Activated CD4-positive, alpha-beta T cell treated with anti-CD3 and anti-CD28 coated beads for 1 hour (primary cell): Measurements from ENCODE around the gene ACTA2.

Source experiments
- DNase-seq: peaks from one replicate; pipeline ENCODE4 v3.0.0-alpha.2; 2020

The ACTA2 gene

DNA sequence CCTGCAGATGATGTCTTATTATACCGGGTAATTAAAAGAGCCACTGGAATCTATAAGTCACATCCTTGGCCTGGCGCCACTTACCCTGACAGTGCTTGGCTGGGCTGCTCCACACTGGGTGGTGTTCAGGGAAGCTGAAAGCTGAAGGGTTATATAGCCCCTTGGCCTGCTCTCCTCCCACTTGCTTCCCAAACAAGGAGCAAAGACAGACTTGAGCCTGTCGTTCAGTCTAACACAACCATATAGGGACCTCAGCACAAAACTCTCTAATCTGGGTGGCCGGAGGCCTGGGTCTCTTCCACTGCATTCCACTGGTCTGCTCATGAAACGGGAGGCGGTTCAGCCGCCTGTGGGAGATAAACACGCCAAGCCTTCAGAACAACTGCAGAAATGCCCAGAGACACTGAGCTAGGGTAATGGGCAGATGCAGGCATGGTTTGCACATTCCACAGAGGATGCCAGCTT lies at the start of gene ACTA2:
Gene ACTA2 (minus strand): TSS at position 127 of the 465 bp plus-strand sequence. CDS start 3,843 bp downstream, outside the sequence.
- DNase-seq, result no peak

DNA sequence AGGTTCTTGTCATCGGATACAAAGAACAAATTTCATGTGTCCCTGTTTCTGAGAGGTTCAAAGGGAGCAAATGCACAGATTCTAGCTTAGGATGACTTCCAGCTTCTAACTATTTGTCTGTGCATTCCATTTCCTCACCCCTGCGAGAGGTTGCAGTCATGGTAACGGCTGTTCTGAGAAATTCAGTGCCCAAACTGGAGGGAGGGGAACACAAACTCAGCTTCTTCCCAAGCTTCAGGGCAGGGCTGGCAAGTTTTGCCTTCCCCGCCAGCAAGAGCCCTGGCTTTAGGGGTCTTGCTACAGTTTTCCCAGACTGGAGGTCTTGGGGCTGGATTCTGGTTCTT lies 49.1 kb upstream of the ACTA2 start:
- no peak for DNase-seq

DNA sequence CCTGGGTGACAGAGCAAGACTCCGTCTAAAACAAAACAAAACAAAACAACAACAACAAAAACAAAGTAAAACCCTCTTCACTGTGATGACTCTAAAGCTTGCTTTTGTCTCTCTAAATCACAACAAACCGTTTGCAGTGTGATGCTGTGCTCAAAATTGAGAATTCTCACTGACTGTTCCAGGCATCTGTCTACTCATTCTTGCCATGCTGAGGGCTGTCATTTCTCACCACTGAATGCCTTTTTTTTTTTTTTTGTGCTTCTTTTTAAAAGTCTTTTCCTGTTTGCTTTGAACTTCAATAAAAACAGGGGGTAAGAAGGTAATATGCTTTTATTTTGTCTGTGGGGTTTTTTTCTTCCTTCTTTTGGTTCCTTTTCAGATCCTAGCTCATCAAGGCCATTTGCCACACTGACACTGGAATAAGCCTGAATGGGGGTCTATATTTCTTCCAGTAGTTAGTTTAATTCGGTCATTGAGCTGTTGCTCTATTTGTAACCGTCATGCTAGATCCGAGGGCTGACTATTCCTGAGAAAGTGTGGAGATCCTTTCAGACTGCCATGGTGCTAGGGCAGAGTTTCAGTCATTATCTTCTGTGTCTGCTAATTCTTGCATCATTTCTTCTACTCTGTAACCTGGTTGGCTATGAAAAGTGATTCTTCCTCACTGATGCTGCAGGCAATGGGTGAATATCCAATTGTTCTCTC lies 48.6 kb upstream of the ACTA2 start:
- DNase-seq, result no peak

DNA sequence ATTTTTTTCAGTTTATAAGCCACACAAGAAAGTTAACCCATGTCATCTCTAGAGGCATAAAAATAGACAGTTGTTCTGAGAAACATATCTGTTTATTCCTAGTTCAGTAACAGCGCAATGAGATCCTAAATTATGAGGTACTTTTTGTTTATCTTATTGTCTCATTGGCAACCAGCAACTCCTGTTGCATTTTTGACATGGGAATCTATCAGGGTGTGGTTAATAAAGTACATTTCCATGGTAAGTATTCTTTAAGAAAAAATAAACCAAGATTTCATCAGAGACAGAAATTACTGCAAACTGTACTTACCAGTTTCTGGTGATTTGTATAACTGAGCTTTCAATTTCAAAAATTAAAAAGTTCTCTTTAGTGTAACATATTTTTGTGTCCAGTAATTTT lies 47.1 kb upstream of the ACTA2 start:
- no peak for DNase-seq

DNA sequence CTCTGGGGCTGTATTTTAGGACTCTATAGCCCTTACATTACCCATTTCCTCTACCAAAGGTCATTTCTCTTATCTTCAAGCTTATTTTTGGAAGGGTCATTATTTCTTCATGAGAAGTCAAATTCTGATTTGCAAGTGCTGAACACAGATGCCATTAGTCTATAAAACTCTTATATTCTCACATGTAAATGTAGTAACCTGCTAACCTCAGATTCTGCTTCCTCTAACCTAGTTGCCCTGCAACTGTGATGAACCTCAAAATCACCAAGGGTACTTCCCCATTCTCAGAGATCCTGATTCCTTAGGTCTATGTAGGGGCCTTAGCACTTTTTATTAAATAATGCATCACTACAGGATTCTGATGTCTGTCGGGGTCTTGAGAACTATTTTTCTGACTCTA lies 44.4 kb upstream of the ACTA2 start:
- no peak for DNase-seq

DNA sequence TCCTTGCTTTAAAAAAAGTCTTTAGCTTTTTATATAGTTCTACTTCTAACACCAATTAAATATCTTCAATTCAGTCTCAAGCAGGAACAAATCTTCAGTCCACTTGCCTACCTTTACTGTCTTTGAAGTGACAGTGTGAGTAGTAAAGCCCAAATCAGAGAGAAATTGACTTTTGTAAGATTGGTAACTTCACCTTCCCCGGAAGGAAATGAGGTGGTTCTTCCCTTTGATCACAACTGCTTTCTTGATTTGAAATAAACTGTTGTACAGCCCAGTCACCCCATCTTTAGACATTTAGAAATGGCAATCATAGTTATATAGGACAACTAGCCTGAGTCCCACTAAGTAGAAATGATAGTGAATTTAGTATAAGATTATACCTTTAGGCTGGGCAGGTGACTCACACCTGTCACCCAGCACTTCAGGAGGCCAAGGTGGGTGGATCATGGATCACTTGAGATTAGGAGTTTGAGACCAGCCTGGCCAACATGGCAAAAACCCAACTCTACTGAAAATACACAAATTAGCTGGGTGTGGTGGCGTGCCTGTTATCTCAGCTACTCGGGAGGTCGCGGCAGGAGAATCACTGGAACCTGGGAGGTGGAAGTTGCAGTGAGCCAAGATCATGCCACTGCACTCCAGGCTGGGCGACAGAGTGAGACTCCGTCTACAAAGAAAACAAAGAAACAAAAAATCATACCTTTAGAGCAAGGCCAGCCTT lies 42.7 kb upstream of the ACTA2 start:
- DNase-seq, result no peak

DNA sequence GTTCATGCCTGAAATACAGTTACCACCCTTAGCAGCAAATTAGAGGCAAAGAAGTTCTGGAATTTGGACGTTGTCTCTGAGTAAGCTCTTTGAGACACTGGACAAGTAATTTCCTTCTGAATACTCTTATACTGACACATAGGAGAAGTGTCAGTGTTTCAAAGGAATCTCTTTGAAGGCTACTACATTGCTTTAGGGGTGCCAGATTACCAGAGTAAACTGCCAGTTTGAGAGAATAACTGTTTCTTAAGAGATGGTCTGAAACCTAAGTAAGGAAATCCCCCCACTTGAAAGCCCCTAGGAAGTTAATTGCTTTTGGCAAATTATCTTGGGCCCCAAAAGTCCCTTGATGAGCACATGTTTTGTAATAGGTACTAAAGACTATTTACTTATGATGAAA lies 41.4 kb upstream of the ACTA2 start:
- no peak for DNase-seq

DNA sequence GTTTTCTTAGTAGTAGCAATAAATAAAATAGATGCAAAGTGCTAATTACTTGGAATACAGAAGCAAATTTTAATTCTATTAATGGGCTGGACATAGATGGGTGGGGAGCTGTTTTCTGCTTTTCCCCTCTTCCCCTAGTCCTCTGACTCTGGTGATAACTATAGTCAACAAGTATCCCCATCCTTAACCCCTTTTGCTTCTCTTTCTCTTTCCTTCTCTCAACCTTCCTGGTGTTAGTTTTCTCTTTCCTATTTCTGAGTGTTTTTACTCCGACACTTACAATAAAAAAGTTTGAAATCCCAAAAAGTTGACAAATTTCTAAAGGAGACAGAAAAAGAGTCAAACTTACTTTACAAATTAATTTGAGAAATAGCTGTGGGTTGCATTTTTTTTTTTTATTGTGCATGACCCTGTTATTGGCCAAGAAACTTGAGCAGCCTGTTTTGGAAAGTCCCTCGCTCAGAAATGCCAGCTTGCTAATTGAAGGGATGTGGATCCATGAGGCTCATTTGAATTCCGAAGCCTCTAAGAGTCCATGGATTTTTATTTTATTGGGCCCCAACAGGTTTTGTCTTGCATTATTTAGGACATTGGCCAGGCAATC lies 40.5 kb upstream of the ACTA2 start:
- no peak for DNase-seq

DNA sequence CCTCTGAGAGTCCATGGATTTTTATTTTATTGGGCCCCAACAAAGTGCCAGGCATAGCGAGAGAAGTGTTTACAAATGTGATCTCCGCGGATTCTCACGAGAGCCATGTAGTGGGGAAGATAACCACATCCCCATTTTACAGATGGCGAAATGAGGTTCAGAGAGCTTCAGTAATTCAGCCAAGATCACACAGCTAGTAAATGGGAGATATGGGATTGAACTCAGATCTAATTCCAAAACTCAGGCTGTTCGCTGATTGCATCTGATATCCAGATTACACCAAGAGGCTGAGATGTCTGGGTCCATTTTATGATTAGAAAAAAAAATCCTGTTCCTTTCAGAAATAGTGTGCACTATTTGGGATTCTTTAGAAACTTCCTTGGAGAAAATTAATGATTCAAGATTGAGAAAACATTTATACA lies 39.3 kb upstream of the ACTA2 start:
- DNase-seq, result no peak

DNA sequence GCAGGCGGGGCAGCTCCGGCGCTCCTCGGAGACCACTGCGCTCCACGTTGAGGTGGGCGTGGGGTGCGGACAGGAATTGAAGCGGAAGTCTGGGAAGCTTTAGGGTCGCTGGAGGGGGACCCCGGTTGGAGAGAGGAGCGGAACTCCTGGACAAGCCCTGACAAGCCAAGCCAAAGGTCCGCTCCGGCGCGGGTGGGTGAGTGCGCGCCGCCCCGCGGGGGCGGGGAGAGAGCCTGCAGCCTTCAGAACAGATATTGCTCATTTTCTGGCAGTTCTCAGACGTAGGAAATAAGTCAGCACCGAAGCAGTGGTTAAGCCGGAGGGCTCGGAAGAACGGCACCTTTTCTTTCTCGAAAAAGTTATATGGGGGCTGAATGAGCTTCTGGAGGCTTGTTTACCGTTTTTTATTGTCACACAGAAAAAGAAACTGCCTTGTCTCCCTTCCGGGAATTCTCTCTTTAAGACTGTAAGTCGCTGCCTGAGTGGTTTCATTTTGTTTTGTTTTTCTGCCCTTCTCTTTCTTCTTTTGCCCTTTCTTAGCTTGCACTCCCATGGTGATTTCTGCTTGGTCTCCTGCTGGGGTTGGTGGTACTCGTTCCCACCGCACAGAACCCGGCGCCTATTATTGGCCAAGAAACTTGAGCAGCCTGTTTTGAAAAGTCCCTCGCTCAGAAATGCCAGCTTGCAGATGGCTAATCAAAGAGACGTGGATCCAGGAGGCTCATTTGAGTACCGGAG lies 38.8 kb upstream of the ACTA2 start:
- DNase-seq, result peak; percentile 48

DNA sequence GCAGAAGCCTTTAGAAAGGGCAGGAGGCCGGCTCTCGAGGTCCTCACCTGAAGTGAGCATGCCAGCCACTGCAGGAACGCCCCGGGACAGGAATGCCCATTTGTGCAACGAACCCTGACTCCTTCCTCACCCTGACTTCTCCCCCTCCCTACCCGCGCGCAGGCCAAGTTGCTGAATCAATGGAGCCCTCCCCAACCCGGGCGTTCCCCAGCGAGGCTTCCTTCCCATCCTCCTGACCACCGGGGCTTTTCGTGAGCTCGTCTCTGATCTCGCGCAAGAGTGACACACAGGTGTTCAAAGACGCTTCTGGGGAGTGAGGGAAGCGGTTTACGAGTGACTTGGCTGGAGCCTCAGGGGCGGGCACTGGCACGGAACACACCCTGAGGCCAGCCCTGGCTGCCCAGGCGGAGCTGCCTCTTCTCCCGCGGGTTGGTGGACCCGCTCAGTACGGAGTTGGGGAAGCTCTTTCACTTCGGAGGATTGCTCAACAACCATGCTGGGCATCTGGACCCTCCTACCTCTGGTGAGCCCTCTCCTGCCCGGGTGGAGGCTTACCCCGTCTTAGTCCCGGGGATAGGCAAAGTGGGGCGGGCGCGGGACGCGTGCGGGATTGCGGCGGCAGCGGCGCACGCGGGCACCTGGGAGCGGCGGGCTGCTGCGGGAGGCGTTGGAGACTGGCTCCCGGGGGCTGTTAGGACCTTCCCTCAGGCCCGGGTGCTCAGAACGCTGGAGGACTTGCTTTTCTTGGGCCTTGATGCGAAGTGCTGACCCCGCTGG lies 38.0 kb upstream of the ACTA2 start, which contains the start of gene FAS:
Gene FAS (plus strand): TSS at position 415 of the 777 bp plus-strand sequence. CDS start 79 bp downstream, at position 494.
- DNase-seq, result peak; percentile 63

DNA sequence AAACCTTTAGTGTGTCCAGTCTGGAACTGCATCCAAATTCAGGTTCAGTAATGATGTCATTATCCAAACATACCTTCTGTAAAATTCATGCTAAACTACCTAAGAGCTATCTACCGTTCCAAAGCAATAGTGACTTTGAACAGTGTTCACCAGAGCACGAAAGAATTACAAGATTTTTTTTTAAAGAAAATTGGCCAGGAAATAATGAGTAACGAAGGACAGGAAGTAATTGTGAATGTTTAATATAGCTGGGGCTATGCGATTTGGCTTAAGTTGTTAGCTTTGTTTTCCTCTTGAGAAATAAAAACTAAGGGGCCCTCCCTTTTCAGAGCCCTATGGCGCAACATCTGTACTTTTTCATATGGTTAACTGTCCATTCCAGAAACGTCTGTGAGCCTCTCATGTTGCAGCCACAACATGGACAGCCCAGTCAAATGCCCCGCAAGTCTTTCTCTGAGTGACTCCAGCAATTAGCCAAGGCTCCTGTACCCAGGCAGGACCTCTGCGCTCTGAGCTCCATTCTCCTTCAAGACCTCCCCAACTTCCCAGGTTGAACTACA lies 37.3 kb upstream of the ACTA2 start:
- DNase-seq, result no peak

DNA sequence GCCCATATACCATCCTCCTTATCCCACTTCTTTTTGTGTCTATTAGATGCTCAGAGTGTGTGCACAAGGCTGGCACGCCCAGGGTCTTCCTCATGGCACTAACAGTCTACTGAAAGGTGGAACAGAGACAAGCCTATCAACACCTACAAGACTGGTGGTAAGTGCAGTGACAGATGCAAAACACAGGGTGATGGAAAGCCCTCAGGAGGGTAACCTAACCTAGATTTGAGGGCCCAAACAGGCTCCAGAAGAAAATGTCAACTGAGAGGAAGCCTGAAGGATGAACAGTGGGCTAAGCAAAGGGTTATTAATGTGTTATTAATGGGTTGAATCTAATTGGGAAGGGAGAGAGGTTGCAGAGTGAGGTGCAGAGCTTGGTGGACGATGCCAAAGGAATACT lies 36.9 kb upstream of the ACTA2 start:
- no peak for DNase-seq

DNA sequence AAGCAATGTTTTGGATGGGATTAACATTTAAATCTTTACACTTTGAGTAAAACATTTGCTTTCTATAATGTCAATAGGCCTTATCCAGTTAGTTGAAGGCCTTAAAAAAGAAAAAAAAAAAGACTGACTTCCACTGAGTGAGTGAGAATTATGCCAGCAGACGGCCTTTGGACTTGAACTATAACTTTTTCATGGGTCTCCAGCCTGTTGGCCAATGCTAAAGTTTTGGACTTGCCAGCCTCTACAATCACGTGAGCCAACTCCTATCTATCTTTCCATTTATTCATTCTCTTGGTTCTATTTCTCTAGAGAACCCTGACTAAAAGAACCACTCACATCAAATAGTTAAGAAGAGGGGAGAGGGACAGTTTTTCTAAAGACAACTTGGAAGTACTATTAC lies 35.3 kb upstream of the ACTA2 start:
- DNase-seq, result no peak

DNA sequence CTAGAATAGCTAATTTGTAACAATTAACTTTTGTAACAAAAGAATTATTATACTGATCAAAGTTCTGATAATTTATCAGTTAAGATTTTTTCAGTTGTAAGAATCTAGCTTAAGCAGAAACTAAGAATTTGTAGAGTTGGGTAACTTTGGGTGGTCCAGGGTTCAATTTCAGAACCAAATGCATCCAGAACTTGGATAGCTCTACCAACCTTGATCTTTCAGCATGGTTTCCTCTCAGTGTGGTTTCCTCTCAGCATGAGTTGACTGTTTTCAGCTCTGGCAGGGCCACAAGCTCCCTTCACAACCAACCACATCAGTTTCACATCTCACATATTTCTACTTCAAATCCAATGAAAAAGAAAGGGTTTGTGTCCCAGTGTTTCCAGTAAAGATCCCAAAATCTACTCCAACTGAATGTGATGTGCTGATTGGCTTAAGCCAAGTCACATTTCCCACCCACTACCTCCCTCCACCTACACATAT lies 34.7 kb upstream of the ACTA2 start:
- DNase-seq, result no peak

DNA sequence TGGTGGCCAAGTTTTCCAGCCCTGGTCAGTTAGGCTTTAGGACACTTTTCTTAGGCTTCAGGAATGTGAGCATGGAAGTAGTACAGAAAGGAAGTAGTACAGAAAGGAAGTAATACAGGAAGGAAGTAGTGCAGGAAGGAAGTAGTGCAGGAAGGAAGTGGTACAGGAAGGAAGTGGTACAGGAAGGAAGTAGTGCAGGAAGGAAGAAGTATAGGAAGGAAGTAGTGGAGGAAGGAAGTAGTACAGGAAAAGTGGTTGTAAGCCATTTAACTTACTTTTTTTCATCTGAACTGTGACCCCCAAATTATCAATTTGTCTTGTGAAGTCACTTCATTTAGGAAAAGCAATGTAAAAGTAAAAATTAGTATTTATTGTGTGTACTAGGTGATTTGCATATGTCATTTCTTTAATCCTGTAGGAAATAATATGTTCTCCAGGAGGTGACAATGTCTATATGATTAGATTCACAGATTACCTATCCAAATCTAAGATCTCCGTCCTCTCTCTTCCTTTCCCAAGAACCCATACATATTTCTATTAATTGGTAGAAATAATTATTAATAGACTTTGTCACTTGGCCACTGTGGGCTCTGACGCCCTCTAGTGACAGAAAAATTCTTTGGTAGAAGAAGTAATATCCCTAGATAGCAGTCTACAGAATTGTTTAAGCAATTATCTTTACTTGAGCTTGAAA lies 34.1 kb upstream of the ACTA2 start:
- DNase-seq, result no peak

DNA sequence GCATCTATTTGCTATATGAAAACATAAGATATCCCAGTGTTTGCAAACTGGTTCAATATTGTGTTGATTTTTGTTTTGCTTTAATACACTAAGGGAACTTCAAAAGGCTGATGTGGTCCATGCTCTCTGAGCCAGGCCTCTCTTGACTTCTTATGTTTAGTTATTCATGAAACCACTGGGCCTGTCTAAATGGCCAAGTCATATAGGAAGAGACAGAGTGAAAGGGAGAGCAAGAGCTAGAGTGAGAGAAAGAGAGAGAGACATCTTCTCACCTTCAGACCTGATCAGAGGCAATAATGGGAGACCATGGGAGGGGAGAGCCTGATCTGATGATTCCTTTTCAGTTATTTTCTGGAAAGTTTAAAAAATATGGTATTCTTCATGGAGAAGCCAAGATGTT lies 32.0 kb upstream of the ACTA2 start:
- DNase-seq, result no peak

DNA sequence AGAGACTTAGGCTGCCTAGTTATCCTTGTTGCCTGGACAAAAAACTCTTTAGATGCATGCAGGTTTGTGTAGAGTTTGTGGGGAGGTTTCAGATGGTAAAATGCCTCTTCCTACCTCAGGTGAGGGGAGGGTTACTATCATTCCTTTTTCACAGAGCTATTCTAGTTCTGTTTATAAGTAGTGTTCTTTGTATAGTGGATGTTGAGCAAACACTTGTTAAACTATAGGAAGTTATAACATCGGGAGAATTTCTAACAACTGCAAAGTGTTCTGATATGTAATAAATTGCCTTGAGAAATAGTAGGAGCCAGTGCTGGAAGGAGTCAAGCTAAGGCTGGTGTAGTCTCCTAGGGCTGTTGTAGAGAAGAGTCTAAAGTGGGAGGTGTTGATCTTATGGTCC lies 31.4 kb upstream of the ACTA2 start:
- no peak for DNase-seq

DNA sequence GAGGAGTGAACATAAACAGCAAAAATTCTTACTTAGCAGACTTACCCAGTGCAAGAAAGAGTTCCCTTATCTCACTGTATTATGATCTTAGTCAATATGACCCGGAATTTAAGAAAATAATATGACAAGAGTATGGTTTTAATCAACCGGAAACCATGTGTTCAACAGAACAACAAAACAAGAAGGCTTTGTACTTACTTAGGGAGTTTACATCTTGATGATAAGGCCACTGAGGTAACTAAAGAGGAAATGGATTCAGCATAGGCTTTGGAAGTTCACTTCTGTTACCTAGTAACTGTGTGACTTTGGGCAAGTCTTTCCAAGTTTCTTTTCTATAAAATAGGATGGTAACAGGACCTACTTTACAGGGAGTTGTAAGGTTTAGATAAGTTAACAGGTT lies 30.6 kb upstream of the ACTA2 start:
- no peak for DNase-seq

DNA sequence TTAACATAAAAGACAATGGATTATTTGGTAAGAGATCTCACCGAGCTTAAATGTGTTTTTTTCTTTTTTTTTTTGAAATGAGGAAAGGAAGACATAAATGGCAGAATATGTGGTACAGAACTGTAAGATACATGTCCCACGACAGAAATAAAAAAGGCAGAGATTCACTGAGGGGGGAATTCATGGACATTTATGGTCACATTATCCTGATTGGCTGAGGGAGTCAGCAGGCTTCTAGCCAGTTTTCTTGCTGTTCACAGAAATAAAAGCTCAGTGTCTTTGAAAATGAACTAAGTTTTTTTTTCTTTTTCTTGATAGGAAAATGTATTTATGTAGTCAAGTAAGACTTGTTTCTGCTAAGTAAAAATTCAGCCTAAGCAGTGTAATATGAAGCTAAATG lies 29.8 kb upstream of the ACTA2 start:
- DNase-seq, result no peak

DNA sequence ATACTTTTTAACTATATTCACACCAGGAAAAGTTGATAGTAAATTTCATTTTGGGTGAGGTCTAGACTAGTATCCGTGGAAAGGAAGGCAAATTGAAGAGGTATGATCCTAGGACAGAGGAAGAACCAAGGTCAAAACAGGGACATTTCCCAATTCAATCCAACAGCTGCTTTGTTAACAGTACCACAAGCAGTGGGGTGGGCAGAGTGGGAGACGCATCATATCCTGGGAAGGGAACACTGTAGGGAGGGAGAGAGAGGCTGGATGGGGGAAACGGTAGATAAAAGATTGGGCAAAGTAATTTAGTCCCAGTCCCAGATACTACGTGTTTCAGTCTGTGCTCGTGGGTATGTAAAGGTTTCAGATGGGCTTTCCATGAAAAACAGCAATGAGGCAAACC lies 28.9 kb upstream of the ACTA2 start:
- DNase-seq, result no peak
